Neural cell (in vitro differentiated cells): ENCODE data around the gene FGD3. TPM values are rescaled to one million over a fixed set of nuclear protein-coding genes. Genes with fewer than 3 reads are reported as not detected.

Source experiments
- H2AFZ ChIP-seq: fragments of 200-600, 300-800 bp; sonication (generic), shearing (Covaris generic); 2 replicates; pipeline ENCODE4 v1.6.0; 2014; ENCODE audit warnings: low read depth, mild to moderate bottlenecking, antibody characterized with exemption, low read length, moderate library complexity
- H3F3A ChIP-seq: fragments of 200-600 bp; shearing (Covaris generic); 2 replicates; pipeline ENCODE4 v1.6.1; 2016; ENCODE audit warnings: mild to moderate bottlenecking, moderate library complexity, mixed read lengths, antibody characterized with exemption, low read length; ENCODE audit not compliant: insufficient read depth, poor library complexity, severe bottlenecking
- H3K27ac ChIP-seq: fragments of 200-600, 300-800 bp; sonication (generic), shearing (Covaris generic); 2 replicates; pipeline ENCODE4 v1.5.1; 2014; ENCODE audit warnings: mild to moderate bottlenecking, low read length, moderate library complexity
- H3K27me3 ChIP-seq: fragments of 300-800, 200-600 bp; sonication (generic), shearing (Covaris generic); 2 replicates; pipeline ENCODE4 v1.6.0; 2014; ENCODE audit warnings: mild to moderate bottlenecking, low read depth, low read length, moderate library complexity; ENCODE audit not compliant: insufficient read depth
- H3K36me3 ChIP-seq: fragments of 300-800, 200-600 bp; sonication (generic), shearing (Covaris generic); 2 replicates; pipeline ENCODE4 v1.5.1; 2014; ENCODE audit warnings: mild to moderate bottlenecking, antibody characterized with exemption, low read length, moderate library complexity; ENCODE audit not compliant: insufficient read depth
- H3K4me2 ChIP-seq: fragments of 300-800, 200-600 bp; sonication (generic), shearing (Covaris generic); 2 replicates; pipeline ENCODE4 v1.6.0; 2014; ENCODE audit warnings: mild to moderate bottlenecking, low read length
- H3K4me3 ChIP-seq: fragments of 300-800, 200-600 bp; sonication (generic), shearing (Covaris generic); 2 replicates; pipeline ENCODE4 v1.5.1; 2014; ENCODE audit warnings: mild to moderate bottlenecking, low read length, moderate library complexity
- H3K79me2 ChIP-seq: fragments of 200-600 bp; shearing (Covaris generic); replicated peaks from 2 replicates; pipeline ENCODE4 v1.6.0; 2014; ENCODE audit warnings: mild to moderate bottlenecking, low read length, moderate library complexity; ENCODE audit not compliant: insufficient read depth
- H3K9ac ChIP-seq: fragments of 300-800, 200-600 bp; sonication (generic), shearing (Covaris generic); 2 replicates; pipeline ENCODE4 v1.6.1; 2016; ENCODE audit warnings: mild to moderate bottlenecking, low read length, mixed read lengths
- H3K9me2 ChIP-seq: fragments of 200-600 bp; shearing (Covaris generic); 2 replicates; pipeline ENCODE4 v1.6.1; 2016; ENCODE audit warnings: mild to moderate bottlenecking, low read length, mixed read lengths; ENCODE audit not compliant: insufficient read depth
- H3K9me3 ChIP-seq: fragments of 200-600, 300-800 bp; sonication (generic), shearing (Covaris generic); 2 replicates; pipeline ENCODE4 v1.6.1; 2016; ENCODE audit warnings: mild to moderate bottlenecking, mixed run types, low read length, moderate library complexity, mixed read lengths
- H4K20me1 ChIP-seq: fragments of 200-600 bp; shearing (Covaris generic); 2 replicates; pipeline ENCODE4 v1.6.1; 2016; ENCODE audit warnings: mild to moderate bottlenecking, mixed run types; ENCODE audit not compliant: insufficient read depth
- CTCF ChIP-seq: fragments of 450-650 bp; IDR thresholded peaks from 2 replicates; pipeline ENCODE4 v1.5.1; 2014; ENCODE audit warnings: antibody characterized with exemption, mild to moderate bottlenecking, moderate library complexity; ENCODE audit not compliant: poor library complexity, severe bottlenecking
- EP300 ChIP-seq: fragments of 450-650 bp; conservative IDR thresholded peaks from 2 replicates; pipeline ENCODE4 v1.6.1; 2014; ENCODE audit warnings: antibody characterized with exemption, mild to moderate bottlenecking, moderate library complexity; ENCODE audit not compliant: poor library complexity, severe bottlenecking
- EZH2 ChIP-seq: fragments of 200-600, 300-800 bp; shearing (Covaris generic), sonication (generic); IDR thresholded peaks from 2 replicates; pipeline ENCODE4 v1.6.1; 2014; ENCODE audit warnings: antibody characterized with exemption, low read length, borderline replicate concordance, mild to moderate bottlenecking; ENCODE audit not compliant: insufficient read depth, poor library complexity, severe bottlenecking
- MXI1 ChIP-seq: fragments of 450-650 bp; conservative IDR thresholded peaks from 2 replicates; pipeline ENCODE4 v1.6.1; 2014; ENCODE audit warnings: antibody characterized with exemption, mild to moderate bottlenecking; ENCODE audit not compliant: poor library complexity, severe bottlenecking
- POLR2AphosphoS5 ChIP-seq: IDR thresholded peaks from 2 replicates; pipeline ENCODE4 v1.6.1; 2012
- RAD21 ChIP-seq: fragments of 450-650 bp; conservative IDR thresholded peaks from 2 replicates; pipeline ENCODE4 v1.6.1; 2014; ENCODE audit warnings: antibody characterized with exemption, mild to moderate bottlenecking, moderate library complexity
- REST ChIP-seq: IDR thresholded peaks from 2 replicates; pipeline ENCODE4 v1.6.1; 2012; ENCODE audit warnings: borderline replicate concordance
- SMC3 ChIP-seq: fragments of 450-650 bp; conservative IDR thresholded peaks from 2 replicates; pipeline ENCODE4 v1.6.1; 2014; ENCODE audit warnings: antibody characterized with exemption, mild to moderate bottlenecking, moderate library complexity; ENCODE audit not compliant: poor library complexity
- TAF1 ChIP-seq: IDR thresholded peaks from 2 replicates; pipeline ENCODE4 v1.6.1; 2012; ENCODE audit warnings: low read depth
- polyA plus RNA-seq: library from polyadenylated mRNA; depleted of rRNA; stranded (reverse); fragments of >200 nt; gene quantifications from 2 replicates; pipeline ENCODE4 v1.2.3, GENCODE V29; 2014

FGD3 gene
- polyA plus RNA-seq, 1 donor from 2014 or later: 8.3 TPM

GRCh38 chr9:92974161-92974661 lies 26.9 kb downstream of the FGD3 start:
- H4K20me1 ChIP-seq: no peaks in the 10 kb centered on the region
- no peaks in the 10 kb centered on the region for H3K27me3 ChIP-seq
- no peak overlapping the region for H3K4me3 ChIP-seq
- H3K9me2 ChIP-seq: no peaks in the 10 kb centered on the region
- no peak overlapping the region for H3K9ac ChIP-seq
- no peak overlapping the region for H3K4me2 ChIP-seq
- no peaks in the 10 kb centered on the region for H3K79me2 ChIP-seq
- no peaks in the 10 kb centered on the region for H3F3A ChIP-seq
- H3K27ac ChIP-seq: no peak overlapping the region
- no peak overlapping the region for H2AFZ ChIP-seq
- TF ChIP-seq SMC3: no peak
- TF ChIP-seq MXI1: no peak
- no peak for TF ChIP-seq POLR2AphosphoS5
- no peak for TF ChIP-seq REST
- TF ChIP-seq EZH2: no peak
- H3K9me3 ChIP-seq: no peaks in the 10 kb centered on the region
- H3K36me3 ChIP-seq: no peaks in the 10 kb centered on the region

- TF ChIP-seq MXI1: no peak
- no peak for TF ChIP-seq POLR2AphosphoS5
- no peak for TF ChIP-seq EP300
- TF ChIP-seq TAF1: no peak
- no peak for TF ChIP-seq SMC3
- no peak for TF ChIP-seq CTCF
- no peak for TF ChIP-seq RAD21
- TF ChIP-seq REST: no peak
- no peak for TF ChIP-seq EZH2
- no peak overlapping the region for H2AFZ ChIP-seq
- H3F3A ChIP-seq: no peaks in the 10 kb centered on the region
- no peak overlapping the region for H3K9ac ChIP-seq
- H3K9me3 ChIP-seq: no peaks in the 10 kb centered on the region
- H3K4me2 ChIP-seq: no peak overlapping the region
- no peaks in the 10 kb centered on the region for H3K79me2 ChIP-seq
- no peaks in the 10 kb centered on the region for H3K27me3 ChIP-seq
- H3K4me3 ChIP-seq: no peak overlapping the region
- H3K36me3 ChIP-seq: no peaks in the 10 kb centered on the region
- H4K20me1 ChIP-seq: no peaks in the 10 kb centered on the region
- no peaks in the 10 kb centered on the region for H3K9me2 ChIP-seq
- no peak overlapping the region for H3K27ac ChIP-seq
These were observed 27.7 kb downstream of the FGD3 start for GRCh38 chr9:92974761-92975755.
